Activated CD4-positive, alpha-beta T cell treated with anti-CD3 and anti-CD28 coated beads for 36 hours (primary cell): ENCODE measurements around the gene FOXQ1. TPM values are rescaled to one million over a fixed set of nuclear protein-coding genes. Genes with fewer than 3 reads are reported as not detected.
"Not testable (repeated sequence)": the region's sequence is repeated elsewhere in the genome, so short reads cannot be mapped to it uniquely, and the experiment has no call there.

Source experiments
- ATAC-seq: fragments of 200-7000 bp; cut with Tn5 transposase; one replicate; pipeline ENCODE4 v1.10.0; 2021; ENCODE audit warnings: mild to moderate bottlenecking, moderate library complexity
- CTCF ChIA-PET: fragments of 350-600 bp; sonication (Branson Sonifier 250); formaldehyde crosslinking; loops from one replicate; lab custom pipeline; 2021; ENCODE audit warnings: antibody characterized with exemption; lab: Charles Lee
- POLR2A ChIA-PET: fragments of 350-600 bp; sonication (Branson Sonifier 250); formaldehyde crosslinking; loops from one replicate; lab custom pipeline; 2021; ENCODE audit warnings: antibody characterized with exemption, inconsistent platforms; lab: Charles Lee
- DNase-seq: peaks from one replicate; pipeline ENCODE4 v3.0.0-alpha.2; 2020
- H3K27ac Mint-ChIP-seq: one replicate; pipeline ENCODE4 v1.8.0; 2021; ENCODE audit warnings: mixed read lengths
- H3K27me3 Mint-ChIP-seq: one replicate; pipeline ENCODE4 v1.8.0; 2021; ENCODE audit warnings: mixed read lengths
- H3K36me3 Mint-ChIP-seq: one replicate; pipeline ENCODE4 v1.8.0; 2021; ENCODE audit warnings: low read depth, mixed read lengths
- H3K4me1 Mint-ChIP-seq: one replicate; pipeline ENCODE4 v1.8.0; 2021; ENCODE audit warnings: mixed read lengths
- H3K4me3 Mint-ChIP-seq: one replicate; pipeline ENCODE4 v1.8.0; 2021; ENCODE audit warnings: mild to moderate bottlenecking, moderate library complexity, mixed read lengths
- H3K9me3 Mint-ChIP-seq: one replicate; pipeline ENCODE4 v1.8.0; 2021; ENCODE audit warnings: low read depth, mixed read lengths
- intact Hi-C, 2 experiments: fragments of 100-400 bp; cut with DNase I in 1 of 2; cut with micrococcal nuclease in 1 of 2; formaldehyde crosslinking; loops; one replicate each; pipeline versions ENCODE4 v1.14.2 to v1.15.1; 2022 to 2024; cut with DNase I, micrococcal nuclease
- total RNA-seq, 2 experiments: library from RNA; stranded (reverse); gene quantifications; one replicate each; pipeline ENCODE4 v1.2.3, GENCODE V29; 2021

The FOXQ1 gene
- total RNA-seq, 2 experiments from 2014 or later, result not detected

GRCh38 chr6:1346558-1347091, 34.7 kb downstream of the FOXQ1 start:
- no peaks in the 10 kb centered on the region for H3K4me1 Mint-ChIP-seq
- no peak for DNase-seq
- H3K4me3 Mint-ChIP-seq, result no peak overlapping the region
- no peak for ATAC-seq
- ChIA-PET CTCF (no interaction called here), POLR2A (no interaction called here)
- no peak overlapping the region for H3K27ac Mint-ChIP-seq
- H3K27me3 Mint-ChIP-seq, result peaks cover 49% of the 10 kb centered on the region
- no peaks in the 10 kb centered on the region for H3K36me3 Mint-ChIP-seq
- intact Hi-C loops, result no loop called here
- H3K9me3 Mint-ChIP-seq, result peaks cover 27% of the 10 kb centered on the region

GRCh38 chr6:1347161-1347560, 35.3 kb downstream of the FOXQ1 start:
- Mint-ChIP-seq H3K9me3 (peaks cover 31% of the 10 kb centered on the region), H3K36me3 (no peaks in the 10 kb centered on the region), H3K27ac (no peak overlapping the region), H3K27me3 (peaks cover 49% of the 10 kb centered on the region), H3K4me1 (no peaks in the 10 kb centered on the region), H3K4me3 (no peak overlapping the region)
- ChIA-PET CTCF (no interaction called here), POLR2A (no interaction called here)
- intact Hi-C loops, result no loop called here
- DNase-seq (no peak), ATAC-seq (no peak)

DNA sequence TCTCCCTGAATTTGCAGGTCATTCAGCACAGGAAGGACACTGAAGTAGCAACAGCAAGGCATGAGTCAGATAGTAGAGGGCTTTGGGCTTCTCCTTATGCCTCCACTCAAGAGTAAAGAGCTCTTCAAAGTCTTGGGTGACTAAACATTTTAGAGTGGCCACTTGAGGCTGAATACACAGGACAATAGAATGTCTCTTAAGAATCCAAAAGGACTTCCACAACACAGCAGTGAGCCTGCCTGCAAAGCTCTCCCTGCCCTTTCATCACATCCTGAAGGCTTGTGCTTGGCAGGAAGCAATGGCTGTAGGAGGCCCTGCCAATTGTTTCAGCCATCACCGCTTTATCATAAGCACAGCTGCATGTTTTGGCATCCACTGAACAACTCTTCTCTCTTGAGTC, 36.8 kb downstream of the FOXQ1 start:
- no peak for DNase-seq
- no peak overlapping the region for H3K27ac Mint-ChIP-seq
- H3K4me1 Mint-ChIP-seq, result no peaks in the 10 kb centered on the region
- ChIA-PET POLR2A (no interaction called here), CTCF (no interaction called here)
- peaks cover 51% of the 10 kb centered on the region for H3K27me3 Mint-ChIP-seq
- H3K9me3 Mint-ChIP-seq, result peaks cover 31% of the 10 kb centered on the region
- ATAC-seq, result no peak
- no peaks in the 10 kb centered on the region for H3K36me3 Mint-ChIP-seq
- intact Hi-C loops, result no loop called here
- no peak overlapping the region for H3K4me3 Mint-ChIP-seq

DNA sequence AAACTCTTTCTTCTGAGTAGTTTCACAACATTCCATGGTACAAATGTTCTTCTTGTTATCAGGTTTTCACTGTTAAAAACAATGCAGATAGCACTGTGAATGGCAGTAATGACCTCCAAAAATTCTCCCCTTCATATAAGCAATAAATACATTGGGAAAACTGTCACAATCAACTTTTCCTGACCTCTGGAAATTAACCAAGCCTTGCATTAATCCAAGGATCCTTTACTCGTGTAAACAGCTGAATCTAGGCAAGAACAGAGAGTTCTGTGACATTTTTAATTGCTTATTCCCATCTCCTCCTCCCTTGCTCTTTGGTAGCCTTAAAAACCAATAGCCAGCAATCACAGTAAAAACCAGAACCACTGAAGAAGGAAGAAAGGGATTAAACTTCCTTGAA, 37.8 kb downstream of the FOXQ1 start:
- peaks cover 52% of the 10 kb centered on the region for H3K27me3 Mint-ChIP-seq
- no peak overlapping the region for H3K4me3 Mint-ChIP-seq
- H3K27ac Mint-ChIP-seq, result no peak overlapping the region
- ChIA-PET POLR2A (no interaction called here), CTCF (no interaction called here)
- no peaks in the 10 kb centered on the region for H3K4me1 Mint-ChIP-seq
- peaks cover 22% of the 10 kb centered on the region for H3K9me3 Mint-ChIP-seq
- H3K36me3 Mint-ChIP-seq, result no peaks in the 10 kb centered on the region
- DNase-seq (no peak), ATAC-seq (no peak)
- intact Hi-C loops, result no loop called here

GRCh38 chr6:1351381-1352008, 39.6 kb downstream of the FOXQ1 start:
- intact Hi-C loops, result no loop called here
- Mint-ChIP-seq H3K27me3 (peaks cover 51% of the 10 kb centered on the region), H3K27ac (no peak overlapping the region), H3K9me3 (peaks cover 17% of the 10 kb centered on the region), H3K4me1 (no peaks in the 10 kb centered on the region), H3K36me3 (no peaks in the 10 kb centered on the region), H3K4me3 (no peak overlapping the region)
- DNase-seq (no peak), ATAC-seq (no peak)
- CTCF ChIA-PET, result no interaction called here
- POLR2A ChIA-PET, result no interaction called here

DNA sequence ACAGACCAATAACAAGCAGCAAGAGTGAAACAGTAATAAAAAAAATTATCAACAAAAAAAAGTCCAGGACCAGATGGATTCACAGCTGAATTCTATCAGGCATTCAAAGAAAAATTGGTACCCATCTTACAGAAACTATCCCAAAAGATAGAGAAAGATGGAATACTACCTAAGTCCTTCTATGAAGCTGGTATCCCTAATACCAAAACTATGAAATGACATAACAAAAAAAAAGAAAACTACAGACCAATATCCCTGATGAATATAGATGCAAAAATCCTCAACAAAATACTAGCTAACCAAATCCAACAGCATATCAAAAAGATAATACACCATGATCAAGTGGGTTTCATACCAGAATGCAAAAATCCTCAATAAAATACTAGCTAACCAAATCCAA, 43.2 kb downstream of the FOXQ1 start:
- H3K4me3 Mint-ChIP-seq, H3K27ac Mint-ChIP-seq, H3K36me3 Mint-ChIP-seq, H3K4me1 Mint-ChIP-seq, DNase-seq, ATAC-seq, POLR2A ChIA-PET, intact Hi-C loops: not testable (repeated sequence)
- H3K9me3 Mint-ChIP-seq, result peaks cover 17% of the 10 kb centered on the region
- H3K27me3 Mint-ChIP-seq, result peaks cover 39% of the 10 kb centered on the region
- CTCF ChIA-PET, result interaction anchor here (0.6 to 1.5 kb wide), 3 partner anchors 42 to 558 kb away, joined by 3 to 4 read pairs (median 3); no protein-coding TSS in a partner anchor

DNA sequence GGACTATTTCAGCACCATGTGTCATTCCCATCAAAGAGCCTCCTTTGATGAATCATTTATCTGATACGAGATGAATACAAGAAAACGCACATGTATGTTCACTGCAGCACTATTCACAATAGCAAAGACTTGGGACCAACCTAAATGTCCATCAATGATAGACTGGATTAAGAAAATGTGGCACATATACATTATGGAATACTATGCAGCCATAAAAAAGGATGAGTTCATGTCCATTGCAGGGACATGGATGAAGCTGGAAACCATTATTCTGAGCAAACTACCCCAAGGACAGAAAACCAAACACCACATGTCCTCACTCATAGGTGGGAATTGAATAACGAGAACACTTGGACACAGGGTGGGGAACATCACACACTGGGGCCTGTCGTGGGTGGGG, 49.8 kb downstream of the FOXQ1 start:
- DNase-seq, H3K27ac Mint-ChIP-seq, intact Hi-C loops, H3K4me1 Mint-ChIP-seq, H3K36me3 Mint-ChIP-seq, H3K9me3 Mint-ChIP-seq, ATAC-seq, H3K4me3 Mint-ChIP-seq: not testable (repeated sequence)
- POLR2A ChIA-PET, result interaction anchor here (0.6 kb wide), 1 partner anchor 615 kb away, joined by 3 read pairs; no protein-coding TSS in a partner anchor
- CTCF ChIA-PET, result interaction anchor here (0.7 to 1.0 kb wide), 3 partner anchors 12 to 34 kb away, joined by 3 to 4 read pairs (median 3); no protein-coding TSS in a partner anchor
- H3K27me3 Mint-ChIP-seq, result peaks cover 45% of the 10 kb centered on the region

- CTCF ChIA-PET, result interaction anchor here (0.9 to 1.0 kb wide), 2 partner anchors 18 to 33 kb away, joined by 3 to 4 read pairs; no protein-coding TSS in a partner anchor
- H3K27me3 Mint-ChIP-seq, result peaks cover 49% of the 10 kb centered on the region
- H3K36me3 Mint-ChIP-seq, result no peaks in the 10 kb centered on the region
- POLR2A ChIA-PET, result no interaction called here
- H3K4me1 Mint-ChIP-seq, result no peaks in the 10 kb centered on the region
- H3K9me3 Mint-ChIP-seq, result no peaks in the 10 kb centered on the region
- ATAC-seq (no peak), DNase-seq (no peak)
- H3K27ac Mint-ChIP-seq, result no peak overlapping the region
- no peak overlapping the region for H3K4me3 Mint-ChIP-seq
- intact Hi-C loops, result no loop called here
Measured at GRCh38 chr6:1362643-1363042, 50.7 kb downstream of the FOXQ1 start.

DNA sequence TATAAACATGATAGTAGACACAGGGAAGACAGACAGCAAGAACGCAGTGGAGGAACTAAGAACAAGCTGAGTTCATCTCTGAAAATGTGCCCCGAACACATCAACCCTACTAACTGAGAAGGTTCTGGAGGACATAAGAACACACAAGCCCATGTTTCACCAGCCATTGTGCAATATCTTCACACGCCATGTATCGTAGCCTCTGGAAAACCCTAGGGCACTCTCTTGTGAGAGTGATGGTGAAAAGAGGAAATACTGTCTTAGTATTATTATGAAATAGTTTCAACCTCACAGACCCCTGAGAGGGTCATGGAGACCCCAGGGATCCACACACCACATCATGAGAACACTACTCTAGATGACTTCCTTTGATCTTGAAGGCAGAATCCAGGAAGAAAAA, 51.4 kb downstream of the FOXQ1 start:
- no peaks in the 10 kb centered on the region for H3K36me3 Mint-ChIP-seq
- POLR2A ChIA-PET, result no interaction called here
- no peaks in the 10 kb centered on the region for H3K4me1 Mint-ChIP-seq
- no peak overlapping the region for H3K4me3 Mint-ChIP-seq
- CTCF ChIA-PET, result no interaction called here
- no peak overlapping the region for H3K27ac Mint-ChIP-seq
- H3K9me3 Mint-ChIP-seq, result no peaks in the 10 kb centered on the region
- no peak for ATAC-seq
- H3K27me3 Mint-ChIP-seq, result peaks cover 55% of the 10 kb centered on the region
- intact Hi-C loops, result no loop called here
- no peak for DNase-seq

DNA sequence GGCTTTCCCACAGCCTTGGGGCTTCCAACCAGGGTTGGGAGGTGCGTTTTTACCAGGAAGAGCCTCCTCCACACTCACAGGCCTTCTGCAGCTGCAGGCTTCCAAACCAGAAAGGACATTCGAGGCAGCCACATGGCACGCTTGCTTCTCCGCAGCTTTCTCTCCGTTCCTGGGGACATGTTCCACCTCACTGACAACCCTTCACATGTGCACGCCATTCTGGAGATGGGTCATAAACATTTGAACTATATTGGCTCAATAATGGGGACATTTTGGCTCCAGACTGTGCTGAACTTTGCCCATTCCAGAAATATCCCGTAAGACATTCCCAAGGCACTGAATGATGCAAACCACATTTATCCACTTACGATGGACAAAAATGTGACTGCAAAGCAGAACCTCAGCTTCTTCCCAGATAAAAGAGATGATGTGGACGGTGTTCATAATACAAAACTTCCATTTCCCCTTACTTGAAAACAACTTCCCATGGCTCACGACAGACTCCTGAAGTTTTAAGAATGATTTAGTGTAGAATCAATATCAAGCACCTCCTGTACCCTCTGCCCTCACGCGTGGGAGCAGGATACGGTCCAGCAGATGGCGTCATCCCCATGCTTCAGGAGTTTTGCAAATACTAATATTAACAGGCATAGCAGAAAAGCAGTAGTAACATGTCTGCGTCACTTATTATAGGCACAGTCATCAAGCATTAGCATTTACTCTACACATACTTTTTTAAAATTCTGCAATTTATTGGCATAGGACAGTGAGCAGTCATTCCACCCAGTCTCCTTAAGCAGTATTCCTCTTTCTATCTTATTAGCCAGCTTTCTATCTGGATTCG, 52.1 kb downstream of the FOXQ1 start:
- Mint-ChIP-seq H3K4me1 (no peaks in the 10 kb centered on the region), H3K36me3 (no peaks in the 10 kb centered on the region), H3K4me3 (no peak overlapping the region), H3K27ac (no peak overlapping the region), H3K27me3 (peaks cover 61% of the 10 kb centered on the region), H3K9me3 (no peaks in the 10 kb centered on the region)
- ChIA-PET CTCF (no interaction called here), POLR2A (no interaction called here)
- ATAC-seq, result no peak
- intact Hi-C loops, result no loop called here
- DNase-seq, result no peak
